GM21390 (cell line): ENCODE results near the gene RNF180.
"Not testable (repeated sequence)": the region's sequence is repeated elsewhere in the genome, so short reads cannot be mapped to it uniquely, and the experiment has no call there.

Experiments used
- ATAC-seq: cut with Tn5 transposase; IDR thresholded peaks from one replicate; pipeline ENCODE4 v1.9.1; 2021; ENCODE audit not compliant: unreplicated experiment

The RNF180 gene

DNA sequence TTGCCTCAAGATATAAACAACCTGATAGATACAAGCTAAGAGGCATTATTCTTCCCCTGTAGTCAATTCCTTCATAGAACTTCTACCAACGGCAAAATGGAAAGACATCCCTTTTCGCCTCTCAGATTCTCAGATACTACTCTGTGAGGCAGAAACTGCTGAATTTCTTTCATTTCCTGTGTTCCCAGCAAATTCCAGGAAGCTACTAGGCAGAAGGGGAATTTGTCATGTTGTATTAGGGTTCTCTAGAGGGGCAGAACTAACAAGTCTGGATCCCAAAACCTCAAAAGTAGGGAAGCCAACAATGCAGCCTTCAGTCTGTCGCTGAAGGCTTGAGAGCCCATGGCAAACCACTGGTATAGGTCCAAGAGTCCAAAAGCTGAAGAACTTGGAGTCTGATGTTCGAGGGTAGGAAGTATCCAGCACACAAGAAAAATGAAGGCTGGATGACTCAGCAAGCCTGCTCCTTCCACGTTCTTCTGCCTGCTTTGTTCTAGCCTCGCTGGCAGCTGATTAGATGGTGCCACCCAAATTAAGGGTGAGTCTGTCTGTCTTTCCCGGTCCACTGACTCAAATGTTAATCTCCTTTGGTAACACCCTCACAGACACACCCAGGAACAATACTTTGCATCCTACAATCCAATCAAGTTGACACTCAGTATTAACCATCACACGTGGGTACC is 15.2 kb downstream of the RNF180 start:
- ATAC-seq, result no peak

DNA sequence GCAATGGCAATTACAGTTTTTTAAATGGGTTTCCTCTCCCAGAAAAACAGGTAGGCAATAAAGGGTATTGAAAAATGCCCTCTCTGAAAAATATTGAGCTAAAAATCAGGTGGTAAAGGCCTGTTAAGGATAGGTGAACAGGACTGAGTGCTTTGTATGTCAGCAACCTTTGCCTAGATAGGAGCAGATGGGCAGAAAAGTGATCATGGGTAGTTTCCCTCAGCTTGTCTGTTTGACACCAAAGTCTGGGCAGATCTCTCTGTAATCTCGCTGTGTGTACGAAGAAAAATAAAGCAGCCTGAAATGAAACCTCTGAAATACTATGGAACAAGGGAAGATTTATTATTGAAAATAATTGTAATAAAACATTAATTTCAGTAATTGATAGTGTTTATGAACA is 15.8 kb downstream of the RNF180 start:
- ATAC-seq, result no peak

DNA sequence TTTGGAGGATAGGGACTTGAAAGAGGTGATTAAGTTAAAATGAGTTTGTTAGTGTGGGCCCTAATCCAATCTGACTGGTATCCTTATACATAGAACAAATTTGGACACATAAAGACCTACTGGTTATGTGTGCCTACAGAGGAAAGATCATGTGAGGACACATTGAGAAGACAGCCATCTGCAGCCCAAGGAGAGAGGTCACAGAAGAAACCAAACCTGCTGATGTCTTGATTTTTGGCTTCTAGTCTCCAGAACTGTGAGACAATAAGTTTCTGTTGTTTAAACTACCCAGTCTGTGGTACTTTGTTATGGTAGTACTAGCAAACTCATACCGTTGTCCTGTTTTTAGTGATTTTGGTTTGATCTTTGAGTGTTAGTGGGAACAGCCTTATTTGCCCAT is 18.3 kb downstream of the RNF180 start:
- ATAC-seq, result no peak

DNA sequence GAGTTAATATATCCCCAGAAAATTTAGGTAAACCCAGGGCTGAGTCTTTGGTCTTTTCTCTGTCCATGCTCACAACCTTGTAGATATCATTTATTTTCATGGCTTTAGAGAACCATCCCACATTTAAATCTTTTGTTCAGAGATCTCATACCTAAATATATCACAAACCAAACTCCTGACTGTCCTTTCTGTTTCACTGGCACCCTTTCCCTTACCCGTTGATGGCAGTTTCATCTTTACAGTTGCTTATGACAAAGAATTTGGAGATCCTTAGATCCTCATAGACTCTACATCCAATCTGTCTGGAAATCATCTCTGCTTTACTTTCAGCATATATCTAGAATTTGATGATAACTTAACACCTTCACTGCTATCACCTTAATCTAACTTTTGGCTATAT is 19.2 kb downstream of the RNF180 start:
- no peak for ATAC-seq

DNA sequence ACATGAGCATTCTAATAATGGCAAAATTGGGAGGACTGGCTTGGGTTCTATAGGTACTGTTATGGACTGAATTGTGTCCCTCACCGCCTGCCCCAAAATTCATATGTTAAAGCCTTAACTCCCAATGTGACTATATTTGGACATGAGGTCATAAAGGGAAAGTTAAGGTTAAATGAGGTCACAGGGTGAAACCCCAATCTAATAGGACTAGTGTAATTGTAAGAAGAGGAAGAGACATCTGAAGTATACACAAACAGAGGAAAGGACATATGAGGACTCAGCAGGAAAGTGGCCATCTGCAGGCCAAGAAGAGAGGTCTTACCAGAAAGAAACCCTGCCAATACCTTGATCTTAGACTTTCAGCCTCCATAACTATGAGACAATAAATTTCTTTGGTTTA is 23.1 kb downstream of the RNF180 start:
- ATAC-seq, result no peak

DNA sequence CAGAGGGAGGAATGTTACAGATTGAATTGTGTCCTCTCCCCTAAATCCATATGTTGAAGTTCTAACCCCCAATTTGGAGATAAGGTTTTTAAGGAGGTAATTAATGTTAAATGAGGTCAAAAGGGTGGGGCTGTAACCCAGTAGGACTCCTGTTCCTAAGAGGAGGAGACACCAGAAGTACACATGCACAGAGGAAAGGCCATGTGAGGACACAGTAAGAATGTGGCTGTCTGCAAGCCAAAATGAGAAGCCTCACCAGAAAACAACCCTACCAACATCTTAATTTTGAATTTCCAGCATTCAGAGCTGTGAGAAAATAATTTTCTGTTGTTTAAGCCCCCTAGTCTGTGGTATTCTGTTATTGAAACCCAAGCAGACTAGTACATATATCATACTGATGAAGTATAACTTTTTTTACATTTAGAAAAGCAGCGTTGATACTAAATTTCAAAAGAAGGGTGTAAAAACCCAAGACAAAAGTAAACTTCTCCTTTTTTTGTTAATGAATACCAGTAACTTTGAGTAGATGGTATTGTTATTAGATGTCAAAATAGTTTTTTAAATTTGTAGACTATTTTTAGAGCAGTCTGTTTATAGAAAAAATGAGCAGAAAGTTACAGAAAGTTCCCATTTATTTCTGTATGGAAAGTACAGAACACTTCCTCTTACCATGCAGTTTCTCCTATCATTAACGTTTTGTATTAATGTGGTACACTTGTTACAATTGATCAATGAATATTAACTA is 25.1 kb downstream of the RNF180 start:
- ATAC-seq, result no peak

DNA sequence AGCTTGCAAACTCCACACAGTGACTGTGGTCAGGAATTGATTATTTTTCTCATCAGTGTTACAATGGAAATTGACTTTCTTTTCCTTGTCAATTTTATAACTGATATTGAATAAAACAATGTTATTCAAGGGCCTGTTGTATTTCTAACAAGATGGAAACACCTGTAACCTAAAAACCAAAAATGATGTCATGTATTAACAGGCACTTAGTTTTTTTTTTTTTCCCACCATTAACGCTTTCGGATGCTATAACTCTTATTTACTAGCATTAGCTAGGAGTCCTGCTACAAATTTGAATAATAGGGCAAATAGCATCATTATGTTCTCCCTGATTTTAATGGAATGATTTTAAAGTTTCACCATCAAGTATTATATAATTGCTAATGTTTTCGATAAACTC is 30.3 kb downstream of the RNF180 start:
- no peak for ATAC-seq

DNA sequence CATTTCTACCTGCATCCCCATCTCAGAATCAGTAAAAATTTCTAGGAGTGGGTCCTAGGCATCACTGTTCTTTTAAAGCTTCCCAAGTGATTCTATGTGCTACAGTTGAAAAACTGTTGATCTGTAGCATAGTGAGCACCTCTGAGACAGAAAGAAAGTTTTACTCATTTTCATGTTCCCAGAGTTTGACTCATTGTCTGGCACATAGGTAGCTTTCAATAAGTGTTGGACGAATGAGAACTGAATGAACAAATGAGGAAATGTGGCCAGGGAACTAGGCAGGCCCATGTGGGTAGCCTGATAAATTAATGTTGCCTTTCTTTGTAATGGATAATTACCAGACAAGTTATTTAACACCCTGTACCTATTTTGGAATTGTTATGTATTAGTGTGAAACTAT is 33.8 kb downstream of the RNF180 start:
- ATAC-seq, result no peak

DNA sequence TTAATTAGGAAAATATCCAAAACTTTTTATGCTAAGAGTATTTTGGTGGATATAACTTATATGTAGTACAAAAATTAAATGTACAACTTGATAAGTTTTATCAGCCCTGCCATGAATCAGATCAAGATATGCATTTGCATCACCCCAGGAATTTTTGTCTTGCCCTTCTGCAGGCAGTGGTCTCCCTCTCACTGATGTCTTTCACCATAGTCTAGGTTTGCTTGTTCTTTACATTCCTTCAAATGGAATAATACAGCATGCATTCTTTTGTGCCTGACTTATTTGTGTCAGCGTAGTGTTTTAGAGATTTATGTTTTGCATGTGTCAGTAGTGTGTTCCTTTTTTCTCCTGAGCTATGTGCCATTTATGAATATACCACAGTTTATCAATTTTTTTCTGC is 36.4 kb downstream of the RNF180 start:
- no peak for ATAC-seq

DNA sequence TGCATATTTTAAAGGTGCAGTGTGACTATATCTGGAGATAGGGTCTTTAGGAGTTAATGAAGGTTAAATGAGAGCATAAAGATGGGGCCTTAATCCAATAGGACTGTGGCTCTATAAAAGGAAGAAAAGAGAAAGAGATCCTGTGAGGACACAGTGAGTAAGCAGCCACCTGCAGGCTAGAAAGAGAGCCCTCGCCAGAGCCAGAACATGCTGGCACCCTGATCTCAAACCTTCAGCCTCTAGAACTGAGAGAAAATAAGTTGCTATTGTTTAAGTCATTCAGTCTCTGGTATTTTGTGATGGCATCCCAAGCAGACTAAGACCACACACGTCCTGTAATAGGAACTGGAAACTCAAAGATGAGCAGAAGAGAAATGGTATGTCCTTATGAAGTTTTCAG is 41.0 kb downstream of the RNF180 start:
- ATAC-seq, result no peak

DNA sequence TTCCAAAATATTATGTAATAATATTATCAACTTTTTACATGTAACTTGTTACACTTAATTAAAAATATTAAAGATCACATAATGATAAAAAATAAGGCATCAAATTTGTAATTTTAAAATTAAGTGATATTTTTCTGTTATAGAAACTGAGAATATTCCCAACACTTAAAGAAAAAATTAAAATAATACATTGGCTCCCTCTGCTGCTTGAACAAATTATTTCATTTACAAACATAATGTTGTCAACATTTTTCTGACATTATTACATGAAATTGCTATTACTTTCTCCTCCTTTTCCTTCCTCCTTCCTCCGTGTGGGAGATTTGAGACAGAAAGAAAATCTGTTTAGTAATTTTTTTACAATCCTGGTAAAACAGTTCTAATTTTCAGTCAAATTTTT is 42.3 kb downstream of the RNF180 start:
- ATAC-seq, result no peak

DNA sequence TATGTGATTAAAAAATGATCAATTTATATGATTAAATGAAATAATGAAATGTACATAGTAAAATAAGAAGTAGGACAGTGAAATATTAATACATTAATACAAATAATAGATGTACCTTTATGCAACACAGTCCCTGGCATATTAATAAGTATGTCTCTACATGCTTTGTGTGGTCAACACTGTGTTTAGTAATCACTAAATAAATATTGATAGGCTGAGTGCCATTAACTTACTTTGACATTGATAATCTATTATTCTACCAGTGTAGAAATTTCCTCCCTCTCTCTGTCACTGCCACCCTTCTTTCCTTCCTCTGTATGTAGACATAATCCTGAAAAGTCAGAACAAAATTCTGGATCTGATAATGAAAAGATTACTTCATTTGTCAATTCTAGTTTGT is 43.7 kb downstream of the RNF180 start:
- ATAC-seq, result no peak

DNA sequence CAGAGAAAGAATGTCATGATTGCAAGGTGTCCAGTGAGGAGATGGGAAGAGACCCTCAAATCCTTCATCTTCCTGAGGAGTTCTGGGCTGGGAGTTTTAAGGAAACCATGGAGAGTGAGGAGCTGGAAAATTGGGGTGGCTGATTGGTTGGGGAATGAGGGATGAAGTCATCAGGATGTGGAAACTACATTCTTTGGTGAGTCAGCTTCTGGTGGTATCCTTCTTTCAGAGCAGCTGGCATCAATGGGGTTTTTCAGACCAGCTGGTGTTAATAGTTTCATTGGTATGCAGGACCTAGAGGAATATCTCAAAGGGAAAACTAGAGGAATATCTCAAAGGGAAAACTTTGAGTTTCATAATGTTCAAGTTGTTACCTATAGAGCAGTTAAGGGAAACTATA is 45.2 kb downstream of the RNF180 start:
- ATAC-seq, result no peak

DNA sequence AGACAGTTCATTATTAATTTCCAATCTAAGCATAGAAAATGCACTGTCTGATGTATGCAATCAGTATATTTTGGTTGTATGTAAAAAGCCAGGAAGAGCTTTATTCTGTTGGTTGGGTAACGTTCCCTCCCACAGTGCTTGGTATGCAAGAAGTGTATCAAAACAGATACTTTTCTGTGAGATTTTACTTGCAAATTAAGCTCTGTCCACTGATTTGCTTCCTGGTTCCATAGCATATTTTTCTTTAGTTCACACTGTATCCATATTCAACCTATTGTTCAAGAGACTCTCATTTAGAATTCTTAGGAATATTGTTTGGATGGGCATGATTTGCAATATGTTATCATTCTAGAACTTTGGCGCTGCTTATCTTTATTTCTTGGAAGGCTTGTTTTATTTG is 47.4 kb downstream of the RNF180 start:
- ATAC-seq, result no peak

DNA sequence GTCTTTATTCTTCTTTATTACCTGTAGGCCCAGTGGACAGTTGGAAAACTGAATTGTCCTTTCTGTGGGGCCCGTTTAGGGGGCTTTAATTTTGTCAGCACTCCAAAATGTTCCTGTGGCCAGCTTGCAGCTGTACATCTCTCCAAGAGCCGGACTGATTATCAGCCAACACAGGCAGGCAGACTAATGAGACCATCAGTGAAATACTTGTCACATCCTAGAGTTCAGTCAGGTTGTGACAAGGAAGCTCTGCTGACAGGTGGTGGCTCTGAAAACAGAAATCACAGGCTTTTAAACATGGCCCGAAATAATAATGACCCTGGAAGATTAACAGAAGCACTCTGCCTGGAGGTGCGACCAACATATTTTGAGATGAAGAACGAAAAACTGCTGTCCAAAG is 47.9 kb downstream of the RNF180 start:
- ATAC-seq, result no peak

DNA sequence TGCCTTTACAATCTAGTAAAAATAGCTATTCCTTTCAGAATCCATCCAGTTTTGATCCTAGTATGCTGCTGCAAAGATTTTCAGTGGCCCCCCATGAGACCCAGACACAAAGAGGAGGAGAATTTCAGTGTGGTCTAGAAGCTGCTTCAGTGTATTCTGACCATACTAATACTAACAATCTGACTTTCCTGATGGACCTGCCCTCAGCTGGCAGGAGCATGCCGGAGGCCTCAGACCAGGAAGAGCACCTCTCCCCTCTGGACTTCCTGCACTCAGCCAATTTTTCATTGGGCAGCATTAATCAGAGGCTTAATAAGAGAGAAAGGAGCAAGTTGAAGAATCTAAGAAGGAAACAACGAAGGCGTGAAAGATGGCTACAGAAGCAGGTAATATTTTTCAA is 48.5 kb downstream of the RNF180 start:
- no peak for ATAC-seq

DNA sequence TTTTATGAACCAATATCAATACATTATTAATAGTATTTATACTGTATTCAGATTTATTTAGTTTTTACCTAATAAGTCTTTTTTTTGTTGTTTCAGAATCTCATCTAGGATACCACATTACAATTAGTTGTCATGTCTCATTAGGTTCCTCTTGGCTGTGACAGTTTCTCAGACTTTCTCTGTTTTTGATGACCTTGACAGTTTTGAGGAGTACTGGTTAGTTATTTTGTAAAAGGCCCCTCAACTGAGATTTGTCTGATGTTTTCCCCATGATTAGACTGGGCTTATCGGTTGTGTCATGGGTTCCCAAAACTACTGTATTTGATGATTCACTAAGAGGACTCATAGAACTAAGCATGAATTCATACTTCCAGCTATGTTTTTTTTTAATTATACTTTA is 56.3 kb downstream of the RNF180 start:
- no peak for ATAC-seq

DNA sequence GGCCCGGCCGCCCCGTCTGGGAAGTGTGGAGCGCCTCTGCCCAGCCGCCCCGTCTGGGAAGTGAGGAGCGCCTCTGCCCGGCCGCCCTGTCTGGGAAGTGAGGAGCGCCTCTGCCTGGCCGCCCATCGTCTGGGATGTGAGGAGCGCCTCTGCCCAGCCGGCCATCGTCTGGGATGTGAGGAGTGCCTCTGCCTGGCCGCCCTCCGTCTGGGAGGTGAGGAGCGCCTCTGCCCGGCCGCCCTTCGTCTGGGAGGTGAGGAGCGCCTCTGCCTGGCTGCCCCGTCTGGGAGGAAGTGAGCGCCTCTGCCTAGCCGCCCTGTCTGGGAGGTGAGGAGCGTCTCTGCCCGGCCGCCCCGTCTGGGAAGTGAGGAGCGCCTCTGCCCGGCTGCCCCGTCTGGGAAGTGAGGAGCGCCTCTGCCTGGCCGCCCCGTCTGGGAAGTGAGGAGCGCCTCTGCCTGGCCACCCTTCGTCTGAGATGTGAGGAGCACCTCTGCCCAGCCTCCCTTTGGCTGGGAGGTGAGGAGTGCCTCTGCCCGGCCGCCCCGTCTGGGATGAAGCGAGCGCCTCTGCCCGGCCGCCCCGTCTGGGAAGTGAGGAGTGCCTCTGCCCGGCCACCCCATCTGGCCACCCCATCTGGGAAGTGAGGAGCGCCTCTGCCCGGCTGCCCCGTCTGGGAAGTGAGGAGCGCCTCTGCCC is 59.8 kb downstream of the RNF180 start:
- not testable (repeated sequence) for ATAC-seq

DNA sequence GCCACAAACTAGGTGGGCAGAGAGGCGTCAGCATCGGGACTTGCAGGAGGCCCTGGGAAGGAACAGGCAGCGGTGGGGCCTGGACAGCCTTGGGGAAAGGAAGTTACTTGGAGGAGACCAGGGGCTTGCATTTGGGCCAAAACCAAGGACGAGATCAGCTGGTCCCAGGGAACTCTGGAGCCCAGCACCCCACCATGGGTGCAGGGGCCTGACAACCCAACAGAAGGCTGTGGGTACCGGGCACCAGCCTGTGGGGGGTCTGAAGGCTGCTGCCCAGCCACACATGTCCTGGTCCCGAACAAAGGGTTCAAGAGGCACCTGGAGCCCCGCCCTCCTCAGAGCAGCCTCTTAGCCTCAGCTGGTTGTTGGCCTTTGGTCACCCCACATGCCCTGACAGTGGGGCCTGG is 61.5 kb downstream of the RNF180 start:
- not testable (repeated sequence) for ATAC-seq

DNA sequence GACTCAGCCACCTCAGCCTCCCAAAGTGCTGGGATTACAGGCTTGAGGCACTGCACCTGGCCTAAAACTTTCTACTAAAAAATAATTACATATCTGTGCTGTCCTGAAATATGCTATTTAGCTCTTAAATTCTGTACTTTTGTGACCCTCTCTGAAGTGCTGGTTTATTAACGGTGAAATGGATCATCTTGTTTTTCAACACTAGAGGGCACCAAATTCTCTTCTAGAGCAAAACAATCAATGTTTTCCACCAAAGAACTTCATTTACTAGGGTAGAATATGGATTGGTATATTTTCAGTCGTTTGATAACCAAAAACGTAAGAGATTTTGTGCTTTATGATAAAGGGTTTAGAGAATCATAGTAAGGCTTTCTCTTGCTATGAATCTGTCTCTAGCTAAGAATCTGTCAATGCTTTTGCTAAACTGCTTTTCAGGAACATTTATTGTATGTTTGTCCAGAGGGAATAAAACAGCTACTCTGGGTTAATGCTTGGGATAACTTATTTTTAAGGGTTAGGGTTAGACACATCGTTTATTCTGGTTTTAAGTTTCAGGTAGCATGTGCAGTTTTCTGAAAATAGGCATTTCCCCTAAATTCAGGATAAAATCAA is 63.6 kb downstream of the RNF180 start:
- no peak for ATAC-seq

DNA sequence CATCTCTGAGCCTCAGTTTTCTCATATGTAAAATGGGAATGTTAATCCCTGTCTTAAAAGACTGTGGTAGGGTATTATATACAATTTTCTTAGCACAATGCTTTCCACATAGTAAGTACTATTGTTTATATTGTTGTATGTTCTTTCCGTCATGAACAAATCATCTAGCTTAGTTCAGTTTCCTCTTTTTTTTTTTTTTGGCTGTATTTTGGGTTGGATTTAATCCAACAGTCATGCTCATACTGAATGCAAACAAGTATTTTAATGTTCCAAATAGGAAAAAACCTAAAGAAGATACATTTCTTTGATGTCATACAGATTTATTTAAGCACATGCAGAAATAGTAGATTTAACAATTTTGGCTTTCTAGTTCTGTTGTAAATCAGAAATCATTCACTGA is 95.1 kb downstream of the RNF180 start:
- ATAC-seq, result no peak

DNA sequence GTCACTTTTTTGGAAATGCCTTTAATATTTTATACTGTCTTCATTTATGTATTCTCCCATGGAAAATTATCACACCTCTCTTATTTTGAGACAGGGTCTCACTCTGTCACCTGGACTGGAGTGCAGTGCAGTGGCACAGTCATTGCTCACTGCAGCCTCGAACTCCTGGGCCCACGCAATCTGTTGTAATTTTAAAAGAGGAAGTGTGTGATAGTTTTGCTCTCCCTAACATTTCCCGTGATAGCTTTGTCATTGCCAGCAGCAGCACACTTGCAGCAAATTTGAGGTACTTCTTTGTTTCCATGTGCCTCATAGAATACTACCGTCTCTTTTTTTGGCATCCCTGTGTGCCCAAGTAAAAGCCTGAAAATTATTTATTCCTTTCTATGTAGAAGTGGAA is 103.5 kb downstream of the RNF180 start:
- no peak for ATAC-seq
